Heart left ventricle (tissue), 16 donors: Measurements from ENCODE around the gene OPCML. TPM values are rescaled to one million over a fixed set of nuclear protein-coding genes. Genes with fewer than 3 reads are reported as not detected.

Source experiments
- ATAC-seq, 4 donors: fragments of 200-7000 bp; cut with Tn5 transposase; one replicate each; pipeline ENCODE4 v1.9.1; 2020 to 2022; ENCODE audit warnings: moderate library complexity in 4 of 4, mild to moderate bottlenecking in 3 of 4, moderate number of reproducible peaks in 1 of 4
- DNase-seq, 5 donors: peaks; one replicate each; pipeline ENCODE4 v3.0.0-alpha.2; 2020
- H3K27ac ChIP-seq, 12 donors: fragments of 200-600 bp; sonication (generic) in 4 of 12; one replicate each; pipeline versions ENCODE4 v1.5.0 to v1.8.0; 2016 to 2022; ENCODE audit warnings: mild to moderate bottlenecking in 2 of 12
- H3K27me3 ChIP-seq, 9 donors: fragments of 200-600 bp; sonication (generic) in 2 of 9; one replicate each; pipeline versions ENCODE4 v1.5.1 to v1.8.0; 2016 to 2022; ENCODE audit warnings: mild to moderate bottlenecking in 3 of 9
- H3K36me3 ChIP-seq, 9 donors: fragments of 200-600 bp; sonication (generic) in 2 of 9; one replicate each; pipeline versions ENCODE4 v1.5.0 to v1.8.0; 2018 to 2022; ENCODE audit warnings: mild to moderate bottlenecking in 2 of 9
- H3K4me1 ChIP-seq, 12 donors: fragments of 200-600 bp; sonication (generic) in 4 of 12; one replicate each; pipeline versions ENCODE4 v1.5.0 to v1.8.0; 2016 to 2022; ENCODE audit warnings: mild to moderate bottlenecking in 3 of 12
- H3K4me3 ChIP-seq, 12 donors: fragments of 200-600 bp; sonication (generic) in 4 of 12; one replicate each; pipeline versions ENCODE4 v1.5.0 to v1.8.0; 2017 to 2022; ENCODE audit warnings: mild to moderate bottlenecking in 9 of 12, moderate library complexity in 4 of 12
- H3K9me3 ChIP-seq, 12 donors: fragments of 200-600 bp; sonication (generic) in 4 of 12; one replicate each; pipeline versions ENCODE4 v1.5.0 to v1.8.0; 2016 to 2022; ENCODE audit warnings: mild to moderate bottlenecking in 1 of 12
- POLR2A ChIP-seq, 2 donors: fragments of 450-650 bp; IDR thresholded peaks; one replicate each; pipeline ENCODE4 v1.6.1; 2017; ENCODE audit warnings: antibody characterized with exemption in 2 of 2, mild to moderate bottlenecking in 2 of 2, moderate library complexity in 2 of 2
- WGBS, 4 donors: extraction: QIAGEN DNeasy Blood & Tissue Kit in 2 of 4; methylation state at CpG; one replicate each; pipeline versions ENCODE4 v1.1.5 to v1.1.7; 2013 to 2018; 5-methylcytosine and 5-hydroxymethylcytosine counted together
- intact Hi-C, 10 donors: fragments of 100-400 bp; cut with DNase I; formaldehyde crosslinking; loops; one replicate each; pipeline versions ENCODE4 v1.11.1 to v1.14.2; 2022
- polyA plus RNA-seq, 2 donors: library from polyadenylated mRNA; stranded (reverse); fragments of 200-250 nt; gene quantifications; one replicate each; pipeline ENCODE4 v1.2.3, GENCODE V29; 2013
- total RNA-seq, 9 donors: library from RNA; depleted of rRNA in 2 of 9; stranded (reverse); fragments of >200 nt in 2 of 9; fragmentation: NEBNext Ultra II Directional in 3 of 9; extraction: Animal tissue kit (Norgen Biotek cat#: 25700) in 3 of 9; gene quantifications; one replicate each; pipeline versions ENCODE4 v1.1.0 to v1.2.4, GENCODE V29; 2016 to 2023
- TF ChIP-seq, protein P1 (sequence below), 12 donors: fragments of 200-600 bp; sonication (generic) in 4 of 12; IDR thresholded peaks; one replicate each; pipeline versions ENCODE4 v1.5.0 to v1.8.0; 2018 to 2022; ENCODE audit warnings: antibody characterized with exemption in 12 of 12, mild to moderate bottlenecking in 5 of 12
- donor health status: ischemic (EF 13 %, LVEDD 7.1; RV severe dilation, severe dysfunction).
- donor health status: healthy with polysubstance abuse.
- donor health status: DM: no; HTN: yes; CAD: no.
- donor health status: DM: no; HTN: no; CAD: no.
- donor health status: ischemic (EF 25% LVEDD 6.9; RV normal size, moderate dysfunction).
- donor health status: ischemic (EF 25% LVEDD 5.7; RV mildly dilated, moderate dysfunction).
- donor health status: healthy.
- donor health status: DM: yes; HTN: yes; CAD: no.
- donor health status: ischemic (EF 35%, LVEDD 5.7; RV mildly dilated, moderate dysfunction).
- donor health status: nonischemic (EF 11% LVEDD 7.7; RV severe dilation, severe dysfunction).
- donor health status: DM: yes; HTN: yes; CAD: no.
- donor health status: PGD.
- donor health status: ischemic (EF 29% LVEDD 5.4; RV normal size, mild dysfunction).
- donor health status: nonischemic (EF 23%, LVEDD 6.1; RV moderate dilation, normal function).

Gene OPCML
- total and polyA plus RNA-seq, 11 donors = 0.04 to 1.3 (median 0.23) TPM; not detected in 3

DNA sequence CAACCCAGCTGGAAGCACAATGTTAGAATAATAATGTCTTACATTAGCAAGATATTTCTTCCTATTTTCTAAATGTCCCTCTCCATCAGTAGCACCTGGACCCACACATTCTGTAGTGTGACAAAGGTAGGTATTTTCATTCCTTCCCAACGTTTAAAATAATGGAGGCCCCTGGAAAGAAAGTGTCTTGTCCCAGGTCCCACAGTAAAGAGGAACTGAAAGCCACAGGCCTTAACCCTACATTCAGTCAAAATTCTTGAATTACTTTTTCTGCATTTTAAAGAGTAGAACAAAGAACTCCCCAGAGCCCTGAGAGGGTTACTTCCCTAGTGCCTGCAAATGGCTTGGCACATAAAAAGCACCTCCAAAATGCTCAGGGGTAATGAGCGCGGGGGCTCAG, 26.3 kb downstream of the OPCML start:
- ATAC-seq (no peak), DNase-seq (no peak)
- Histone ChIP-seq H3K9me3 (no peaks in the 10 kb centered on the region), H3K36me3 (no peaks in the 10 kb centered on the region), H3K4me1 (peaks cover 0 to 7% (median 0%) of the 10 kb centered on the region in 12 donors), H3K4me3 (no peak overlapping the region), H3K27me3 (peaks cover 0 to 13% (median 0%) of the 10 kb centered on the region in 9 donors), H3K27ac (no peak overlapping the region)
- TF ChIP-seq POLR2A (IDR thresholded peaks at IDR 0.05) = no peak
- TF ChIP-seq, protein P1, sequence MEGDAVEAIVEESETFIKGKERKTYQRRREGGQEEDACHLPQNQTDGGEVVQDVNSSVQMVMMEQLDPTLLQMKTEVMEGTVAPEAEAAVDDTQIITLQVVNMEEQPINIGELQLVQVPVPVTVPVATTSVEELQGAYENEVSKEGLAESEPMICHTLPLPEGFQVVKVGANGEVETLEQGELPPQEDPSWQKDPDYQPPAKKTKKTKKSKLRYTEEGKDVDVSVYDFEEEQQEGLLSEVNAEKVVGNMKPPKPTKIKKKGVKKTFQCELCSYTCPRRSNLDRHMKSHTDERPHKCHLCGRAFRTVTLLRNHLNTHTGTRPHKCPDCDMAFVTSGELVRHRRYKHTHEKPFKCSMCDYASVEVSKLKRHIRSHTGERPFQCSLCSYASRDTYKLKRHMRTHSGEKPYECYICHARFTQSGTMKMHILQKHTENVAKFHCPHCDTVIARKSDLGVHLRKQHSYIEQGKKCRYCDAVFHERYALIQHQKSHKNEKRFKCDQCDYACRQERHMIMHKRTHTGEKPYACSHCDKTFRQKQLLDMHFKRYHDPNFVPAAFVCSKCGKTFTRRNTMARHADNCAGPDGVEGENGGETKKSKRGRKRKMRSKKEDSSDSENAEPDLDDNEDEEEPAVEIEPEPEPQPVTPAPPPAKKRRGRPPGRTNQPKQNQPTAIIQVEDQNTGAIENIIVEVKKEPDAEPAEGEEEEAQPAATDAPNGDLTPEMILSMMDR (IDR thresholded peaks at IDR 0.05) = no peak
- intact Hi-C loops = no loop called here
- WGBS, 4 donors = 61 to 87% (median 81%) methylated on average over 3 of the region's 3 CpGs

DNA sequence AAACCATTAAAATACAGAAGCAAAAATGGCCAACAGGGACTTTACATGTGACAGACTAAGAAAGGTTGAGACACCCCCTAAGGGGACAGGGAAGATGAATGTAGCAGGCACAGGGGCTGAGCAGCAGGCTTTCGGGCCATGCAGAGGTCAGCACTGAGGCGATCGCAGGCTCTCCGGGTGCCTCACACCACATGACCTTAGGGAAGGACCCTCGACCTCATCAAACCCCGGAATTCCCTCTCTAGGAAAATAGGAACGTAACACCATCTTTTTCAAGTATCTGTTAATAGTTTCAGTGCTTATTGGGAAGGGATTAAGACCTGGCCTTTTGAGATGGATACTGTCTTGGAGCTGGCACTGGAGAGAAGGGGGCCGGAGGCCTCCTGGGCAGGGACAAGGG, 27.4 kb downstream of the OPCML start:
- Histone ChIP-seq H3K4me3 (no peak overlapping the region), H3K4me1 (peaks cover 0 to 7% (median 0%) of the 10 kb centered on the region in 12 donors), H3K27me3 (peaks cover 0 to 13% (median 0%) of the 10 kb centered on the region in 9 donors), H3K27ac (no peak overlapping the region), H3K36me3 (no peaks in the 10 kb centered on the region), H3K9me3 (no peaks in the 10 kb centered on the region)
- 78 to 88% (median 86%) methylated on average over 8 of the region's 8 CpGs for WGBS, 4 donors
- no peak for DNase-seq
- TF ChIP-seq, protein P1 (IDR thresholded peaks at IDR 0.05) = no peak
- no peak for TF ChIP-seq POLR2A (IDR thresholded peaks at IDR 0.05)
- ATAC-seq = no peak
- intact Hi-C loops = no loop called here

DNA sequence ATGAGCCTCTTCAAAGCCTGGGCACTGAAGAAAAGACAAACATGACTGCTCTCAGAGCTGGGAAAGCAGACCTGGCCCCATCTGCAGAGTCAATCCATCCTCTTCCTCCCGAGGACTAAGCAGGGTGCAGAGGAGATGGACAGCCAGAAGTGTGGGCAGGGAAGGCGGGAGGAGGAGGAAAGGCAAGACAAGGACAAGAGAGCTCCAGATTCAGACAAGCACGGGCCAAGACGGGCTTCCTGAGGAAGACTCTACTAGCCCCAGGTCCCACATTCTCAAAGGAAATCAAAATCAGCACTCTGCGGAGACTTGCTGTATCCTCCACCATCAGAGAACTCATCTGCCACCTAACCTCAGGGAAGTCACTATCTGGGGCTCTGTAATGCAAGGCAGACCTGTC, 28.5 kb downstream of the OPCML start:
- WGBS, 4 donors = 65 to 67% (median 66%) methylated on average over 5 of the region's 5 CpGs
- peaks cover 0 to 7% (median 0%) of the 10 kb centered on the region in 12 donors for H3K4me1 ChIP-seq
- H3K9me3 ChIP-seq = no peaks in the 10 kb centered on the region
- DNase-seq (no peak), ATAC-seq (no peak)
- no peak overlapping the region for H3K4me3 ChIP-seq
- TF ChIP-seq POLR2A (IDR thresholded peaks at IDR 0.05) = no peak
- TF ChIP-seq, protein P1 (IDR thresholded peaks at IDR 0.05) = no peak
- H3K27ac ChIP-seq = no peak overlapping the region
- H3K36me3 ChIP-seq = no peaks in the 10 kb centered on the region
- intact Hi-C loops = no loop called here
- peaks cover 0 to 13% (median 0%) of the 10 kb centered on the region in 9 donors for H3K27me3 ChIP-seq

DNA sequence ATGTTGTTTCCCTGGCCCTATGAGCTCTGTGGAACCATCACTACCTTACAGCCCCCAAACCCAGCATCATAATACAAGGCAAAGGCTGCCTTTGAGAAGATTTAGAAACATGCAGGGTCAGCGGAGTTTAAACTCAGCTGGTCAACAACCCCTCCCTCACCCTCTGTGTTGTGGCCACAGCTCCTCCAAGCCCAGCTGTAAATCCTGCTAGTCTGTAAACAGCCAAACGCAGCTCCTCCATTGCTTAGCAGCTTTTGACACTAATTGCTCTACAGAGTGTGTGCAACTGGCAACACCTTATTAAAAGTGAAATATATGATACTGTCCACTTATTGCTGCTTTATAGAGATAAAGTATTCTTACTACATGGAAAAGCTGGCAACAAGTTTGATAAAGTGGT, 29.1 kb downstream of the OPCML start:
- H3K36me3 ChIP-seq = no peaks in the 10 kb centered on the region
- ATAC-seq (no peak), DNase-seq (no peak)
- H3K4me1 ChIP-seq = peaks cover 0 to 7% (median 0%) of the 10 kb centered on the region in 12 donors
- no peak overlapping the region for H3K4me3 ChIP-seq
- TF ChIP-seq, protein P1 (IDR thresholded peaks at IDR 0.05) = no peak
- TF ChIP-seq POLR2A (IDR thresholded peaks at IDR 0.05) = no peak
- WGBS, 4 donors = 66 to 81% (median 74%) methylated on average over 2 of the region's 2 CpGs
- H3K27ac ChIP-seq = no peak overlapping the region
- intact Hi-C loops = no loop called here
- peaks cover 0 to 13% (median 0%) of the 10 kb centered on the region in 9 donors for H3K27me3 ChIP-seq
- no peaks in the 10 kb centered on the region for H3K9me3 ChIP-seq
